IPS-11a (cell line): ENCODE measurements around the gene P3H2.

Experiments used
- H3K4me3 ChIP-seq: one replicate; pipeline ENCODE4 v1.5.1; 2013; ENCODE audit warnings: low read depth, low read length, control low read depth

The P3H2 gene

GRCh38 chr3:190058521-190059241 is 62.0 kb downstream of the P3H2 start:
- no peak overlapping the region for H3K4me3 ChIP-seq

DNA sequence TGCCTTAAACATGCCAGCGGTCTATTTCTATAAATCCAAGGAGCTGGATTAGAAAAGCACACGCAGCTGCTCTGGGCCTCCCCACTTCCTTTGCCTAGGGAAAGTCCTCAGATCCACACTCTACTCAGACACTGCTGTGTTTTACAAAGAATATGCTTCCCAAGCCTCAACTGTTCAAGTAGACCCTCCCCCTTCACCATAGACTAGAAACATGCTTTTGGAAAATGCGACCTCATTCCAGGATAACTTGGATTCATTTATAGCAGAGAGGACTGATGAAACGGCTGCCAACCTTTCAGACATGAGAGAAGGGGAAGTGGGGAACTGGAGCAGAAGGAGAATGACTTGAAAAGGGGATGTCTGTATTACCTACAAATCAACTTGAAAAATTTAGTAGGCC is 64.0 kb downstream of the P3H2 start:
- no peak overlapping the region for H3K4me3 ChIP-seq

DNA sequence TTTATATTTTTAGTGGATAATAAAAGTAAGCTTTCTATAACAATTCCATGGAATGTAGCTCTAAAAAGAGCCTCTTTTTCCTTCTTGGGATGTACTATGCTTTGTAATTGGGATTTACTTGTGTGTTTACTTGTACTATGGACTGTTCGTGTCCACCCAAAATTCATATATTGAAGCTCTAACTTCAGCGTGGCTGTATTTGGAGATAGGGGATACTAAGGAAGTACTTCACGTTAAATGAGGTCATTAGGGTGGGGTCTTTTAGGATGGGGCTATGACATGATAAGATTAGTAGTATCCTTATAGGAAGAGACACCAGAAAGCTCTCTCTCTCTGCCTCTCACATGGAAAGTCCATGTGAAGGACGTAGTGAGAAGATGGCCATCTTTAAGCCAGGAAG is 64.9 kb downstream of the P3H2 start:
- no peak overlapping the region for H3K4me3 ChIP-seq

DNA sequence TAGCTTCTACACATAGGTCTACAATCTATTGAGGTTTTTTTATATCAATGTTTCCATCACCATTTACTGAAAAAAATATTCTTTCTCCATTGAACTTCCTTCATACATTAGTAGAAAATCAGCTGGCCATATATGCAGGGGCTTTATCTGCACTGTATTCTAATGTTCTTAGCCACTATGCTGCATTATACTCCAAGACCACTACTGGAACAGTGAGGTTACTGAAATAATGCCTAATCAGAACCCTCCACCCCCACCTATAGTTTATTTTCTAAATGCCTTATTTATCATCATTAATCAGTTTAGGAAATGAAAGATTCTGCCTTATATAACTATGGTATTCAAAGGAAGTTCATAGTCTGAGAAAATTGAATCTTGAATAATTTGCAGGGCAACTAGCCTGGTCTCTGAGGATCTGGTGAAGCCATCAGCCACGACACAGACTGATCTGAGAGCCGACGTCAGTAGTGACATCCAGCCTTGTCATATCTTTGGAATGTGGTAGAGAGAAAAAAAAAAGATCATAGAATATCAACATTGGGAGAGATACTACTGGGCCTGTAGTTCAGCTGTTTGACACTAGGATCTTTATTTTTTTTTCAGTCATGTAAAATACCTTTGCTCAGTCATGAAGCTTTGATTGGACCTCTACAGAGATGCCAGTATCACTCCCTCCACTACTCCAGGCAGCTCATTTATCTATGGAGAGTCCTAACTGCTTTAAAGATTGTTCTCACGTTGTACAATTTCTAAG is 66.6 kb downstream of the P3H2 start:
- no peak overlapping the region for H3K4me3 ChIP-seq

GRCh38 chr3:190051641-190052040 is 69.1 kb downstream of the P3H2 start:
- no peak overlapping the region for H3K4me3 ChIP-seq

DNA sequence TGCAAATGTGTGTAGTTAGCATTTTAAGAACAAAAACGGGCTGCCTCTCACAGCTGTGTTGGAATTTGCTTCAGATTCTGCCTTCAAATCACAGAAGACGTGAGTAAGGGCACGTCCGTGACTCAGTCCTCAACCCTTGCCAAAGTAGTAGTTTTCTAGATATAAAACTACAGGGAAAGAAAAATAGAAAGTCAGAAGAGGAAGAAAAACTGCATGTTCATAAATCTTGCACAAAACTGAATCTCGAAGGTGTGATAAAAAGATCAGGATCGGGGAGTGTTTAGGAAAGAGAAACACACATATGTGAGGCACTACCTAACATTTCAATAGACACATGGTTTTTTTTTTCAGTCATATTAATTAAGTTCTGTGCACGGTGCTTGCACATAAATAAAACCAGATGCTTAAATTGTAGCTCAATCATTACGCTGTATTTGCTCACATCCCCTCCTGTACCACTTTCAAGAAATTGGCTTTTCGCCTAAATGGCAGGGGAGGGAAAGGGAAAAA is 71.7 kb downstream of the P3H2 start:
- no peak overlapping the region for H3K4me3 ChIP-seq

DNA sequence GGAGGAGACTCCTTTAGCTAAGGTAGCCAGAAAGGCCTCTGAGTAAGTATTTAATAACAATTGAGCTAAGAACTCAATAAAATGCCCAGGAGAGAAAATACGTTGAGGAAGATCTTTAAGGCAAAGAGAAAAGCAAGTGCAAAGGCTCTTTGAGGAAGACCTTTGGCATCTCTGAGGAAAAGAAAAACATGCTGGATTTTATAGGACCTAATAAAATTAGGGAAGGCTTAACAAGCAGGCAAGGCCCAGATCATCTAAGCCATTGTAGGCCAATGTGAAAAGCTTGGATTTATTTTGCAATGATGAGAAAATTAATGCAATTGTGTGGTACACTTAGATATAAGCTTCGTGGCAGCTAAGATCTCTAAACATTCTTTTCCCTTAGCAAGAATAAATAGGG is 75.7 kb downstream of the P3H2 start:
- H3K4me3 ChIP-seq = no peak overlapping the region

DNA sequence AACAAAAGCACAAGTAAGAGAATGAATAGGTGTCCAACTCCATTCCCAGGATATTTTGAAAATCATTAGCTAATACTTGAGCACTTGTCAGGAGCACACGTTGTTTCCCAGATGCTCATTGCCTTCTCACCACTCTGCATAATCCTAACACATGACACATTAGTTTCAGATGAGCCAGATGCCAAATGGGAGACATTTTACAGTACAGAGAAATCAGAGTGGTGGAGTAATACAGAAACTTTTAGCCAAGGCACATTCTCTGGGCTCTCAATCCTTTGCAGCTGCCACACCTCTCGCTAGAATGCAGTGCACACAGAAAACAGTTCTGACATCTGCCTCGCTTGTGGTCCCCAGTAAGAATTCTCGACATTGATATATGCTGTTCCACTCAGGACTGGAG is 76.6 kb downstream of the P3H2 start:
- no peak overlapping the region for H3K4me3 ChIP-seq

- H3K4me3 ChIP-seq = no peak overlapping the region
Observed at GRCh38 chr3:190043741-190044140, 77.0 kb downstream of the P3H2 start.

GRCh38 chr3:190042558-190042957 is 78.1 kb downstream of the P3H2 start:
- no peak overlapping the region for H3K4me3 ChIP-seq

GRCh38 chr3:190041333-190042041 is 79.2 kb downstream of the P3H2 start:
- H3K4me3 ChIP-seq = no peak overlapping the region

DNA sequence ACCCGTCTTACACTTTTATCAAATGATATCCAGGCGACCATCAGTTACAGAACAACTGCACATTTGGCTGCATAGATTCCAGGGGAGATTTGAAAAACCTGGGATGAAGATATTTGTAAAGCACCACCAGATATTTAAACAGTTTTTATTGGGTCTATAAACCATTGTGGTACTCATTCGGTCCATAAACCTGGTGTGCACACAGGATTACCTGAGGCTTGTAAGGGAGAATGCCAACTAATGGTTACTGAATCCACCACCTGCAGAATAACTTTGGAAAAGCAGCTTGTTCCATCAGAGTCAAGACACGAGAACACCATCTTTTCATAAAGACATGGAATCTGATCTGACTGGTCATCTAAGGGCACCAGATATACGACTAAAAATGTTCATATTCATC is 80.6 kb downstream of the P3H2 start:
- H3K4me3 ChIP-seq = no peak overlapping the region

- H3K4me3 ChIP-seq = no peak overlapping the region
Observed at GRCh38 chr3:190038050-190038933, 82.4 kb downstream of the P3H2 start.

DNA sequence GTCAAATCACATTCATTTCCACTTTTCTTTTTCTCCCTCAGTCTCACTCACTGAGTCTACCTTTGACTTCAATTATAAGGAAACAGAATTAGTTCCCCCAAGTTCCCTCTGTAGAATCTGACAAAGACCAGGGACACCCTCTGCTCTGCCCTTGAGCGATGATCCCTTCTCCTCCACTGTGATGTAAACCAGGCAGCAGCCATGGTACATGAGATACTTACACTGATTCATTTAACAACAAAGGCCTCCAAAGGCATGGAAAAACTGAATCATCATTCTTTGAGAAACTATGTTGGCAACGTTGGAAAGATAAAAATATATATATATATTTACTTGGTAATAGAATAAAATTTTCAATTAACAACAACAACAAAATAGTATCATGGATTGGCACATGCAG is 84.1 kb downstream of the P3H2 start:
- no peak overlapping the region for H3K4me3 ChIP-seq

DNA sequence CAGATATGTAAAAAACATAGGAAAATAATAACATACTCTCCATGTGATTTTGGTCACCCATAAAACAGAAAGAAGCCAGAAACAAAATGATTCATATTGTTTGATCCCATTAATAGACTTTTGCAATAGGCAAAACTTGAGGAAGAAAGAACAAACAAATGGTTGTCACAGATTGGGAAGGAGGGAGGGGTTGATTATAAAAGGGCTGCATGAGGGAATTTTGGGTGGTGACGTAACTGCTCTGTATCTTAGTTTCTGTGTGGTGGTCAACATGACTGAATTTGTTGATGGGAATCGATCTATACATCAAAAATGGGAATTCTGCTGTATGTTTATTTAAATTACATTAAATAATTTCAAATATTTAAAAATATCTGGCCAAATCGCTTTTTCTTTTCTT is 86.3 kb downstream of the P3H2 start:
- no peak overlapping the region for H3K4me3 ChIP-seq

GRCh38 chr3:190032923-190033322 is 87.8 kb downstream of the P3H2 start:
- no peak overlapping the region for H3K4me3 ChIP-seq

GRCh38 chr3:190031887-190032752 is 88.6 kb downstream of the P3H2 start:
- no peak overlapping the region for H3K4me3 ChIP-seq

DNA sequence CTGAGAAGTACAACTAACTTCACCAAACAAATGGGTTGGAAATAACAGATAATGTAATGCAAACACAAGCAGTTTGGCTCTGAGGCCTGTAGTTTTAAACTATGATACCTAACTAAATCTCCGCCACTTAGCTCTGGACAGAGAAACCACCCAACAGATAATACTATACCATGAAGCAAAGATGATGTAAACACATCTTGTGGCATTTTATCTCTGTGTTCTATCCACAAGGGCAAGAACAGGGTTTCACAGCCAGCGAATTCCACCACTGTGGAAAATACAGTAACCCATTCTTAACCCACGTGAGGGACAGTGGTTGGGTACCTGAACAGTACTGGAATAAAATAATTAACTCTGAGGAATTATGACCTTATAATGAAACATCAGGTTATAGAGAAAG is 93.6 kb downstream of the P3H2 start:
- no peak overlapping the region for H3K4me3 ChIP-seq

GRCh38 chr3:190026154-190026553 is 94.5 kb downstream of the P3H2 start:
- no peak overlapping the region for H3K4me3 ChIP-seq

- H3K4me3 ChIP-seq = no peak overlapping the region
Observed at GRCh38 chr3:190024912-190025311, 95.8 kb downstream of the P3H2 start.
